GM23338 (cell line): Measurements from ENCODE around the gene PTOV1.

Experiments used
- CREB1 ChIP-seq: fragments of 250-450 bp; sonication (Bioruptor Pico); IDR thresholded peaks from 2 replicates; pipeline ENCODE4 v1.5.0; 2020; ENCODE audit warnings: low read depth, mild to moderate bottlenecking, moderate library complexity
- EZH2 ChIP-seq: fragments of 200-600 bp; sonication (generic); IDR thresholded peaks from one replicate; pipeline ENCODE4 v1.8.0; 2017; ENCODE audit warnings: antibody characterized with exemption, mild to moderate bottlenecking, low read depth; ENCODE audit not compliant: unreplicated experiment
- EZH2phosphoT487 ChIP-seq: fragments of 200-600 bp; sonication (generic); IDR thresholded peaks from one replicate; pipeline ENCODE4 v1.8.1; 2018; ENCODE audit warnings: antibody characterized with exemption; ENCODE audit not compliant: unreplicated experiment
- JUNB ChIP-seq: IDR thresholded peaks from one replicate; pipeline ENCODE4 v1.6.1; 2016; ENCODE audit warnings: antibody characterized with exemption; ENCODE audit not compliant: unreplicated experiment
- NANOG ChIP-seq: IDR thresholded peaks from 2 replicates; pipeline ENCODE4 v1.6.1; 2016; ENCODE audit warnings: antibody characterized with exemption, borderline replicate concordance
- POLR2AphosphoS5 ChIP-seq: IDR thresholded peaks from 2 replicates; pipeline ENCODE4 v1.6.1; 2016; ENCODE audit warnings: antibody characterized with exemption, low read depth
- STAT1 ChIP-seq: IDR thresholded peaks from one replicate; pipeline ENCODE4 v1.6.1; 2016; ENCODE audit warnings: antibody characterized with exemption; ENCODE audit not compliant: unreplicated experiment
- ZNF114 ChIP-seq: fragments of 250-450 bp; sonication (Bioruptor Pico); IDR thresholded peaks from 2 replicates; pipeline ENCODE4 v1.5.0; 2020; ENCODE audit warnings: mild to moderate bottlenecking, moderate library complexity
- ZNF331 ChIP-seq: fragments of 250-450 bp; sonication (Bioruptor Pico); IDR thresholded peaks from 2 replicates; pipeline ENCODE4 v1.5.0; 2020; ENCODE audit warnings: low read depth, mild to moderate bottlenecking, moderate library complexity
- TF ChIP-seq, protein P1 (sequence below), 2 experiments: fragments of 200-600 bp in 1 of 2; sonication (generic) in 1 of 2; conservative IDR thresholded peaks; 2 replicates each; pipeline versions ENCODE4 v1.5.1 to v1.6.1; 2016 to 2017; ENCODE audit warnings: antibody characterized with exemption in 2 of 2, low read depth in 2 of 2, mild to moderate bottlenecking in 2 of 2, moderate library complexity in 1 of 2
- TF ChIP-seq, protein P2 (sequence below): fragments of 250-450 bp; sonication (Bioruptor Pico); IDR thresholded peaks from 2 replicates; pipeline ENCODE4 v1.5.0; 2020; ENCODE audit warnings: mild to moderate bottlenecking, moderate library complexity
- TF ChIP-seq, protein P3 (sequence below): IDR thresholded peaks from 2 replicates; pipeline ENCODE4 v1.6.1; 2016; ENCODE audit warnings: antibody characterized with exemption
- TF ChIP-seq, protein P4 (sequence below): IDR thresholded peaks from one replicate; pipeline ENCODE4 v1.6.1; 2018; ENCODE audit warnings: antibody characterized with exemption; ENCODE audit not compliant: unreplicated experiment

DNA sequence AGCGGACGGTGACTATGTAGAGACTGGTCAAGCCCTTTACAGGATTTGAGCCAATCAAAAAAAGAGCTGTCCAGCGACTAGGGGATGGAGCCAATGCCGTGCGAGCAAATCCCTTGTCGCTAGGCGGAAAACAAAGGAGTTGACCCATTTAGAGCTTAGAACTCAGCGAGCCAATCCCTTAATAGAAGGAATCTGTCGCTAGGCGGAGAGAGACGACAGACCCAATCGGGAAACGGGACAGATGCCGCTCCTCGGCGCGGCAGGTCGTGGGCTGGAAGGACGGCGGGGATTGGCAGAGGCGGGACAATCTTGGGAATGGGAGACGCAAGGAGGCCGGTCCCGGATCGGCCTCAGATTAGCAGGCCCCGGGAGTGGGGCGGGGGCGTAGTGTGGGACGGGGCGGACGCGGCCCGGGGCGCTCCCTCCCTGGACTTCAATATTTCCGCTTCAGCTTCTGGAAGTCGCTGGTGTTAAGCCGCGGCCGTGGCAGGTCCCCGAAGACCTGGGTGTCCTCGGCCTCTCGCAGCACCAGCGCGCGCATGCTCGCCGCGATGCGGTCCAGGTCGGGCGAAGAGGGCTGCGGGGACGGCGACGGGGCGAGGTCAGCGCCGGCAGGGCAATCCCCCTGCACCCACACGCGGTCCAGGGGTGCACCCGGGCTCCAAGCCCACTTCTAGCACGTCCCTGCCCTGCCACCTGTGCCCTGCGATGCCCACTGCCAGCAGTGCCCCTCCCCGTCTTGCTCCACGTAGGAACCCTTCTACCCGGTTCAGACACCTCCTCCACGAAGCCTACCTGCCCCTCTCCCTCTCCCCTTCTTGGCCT is 18.7 kb downstream of the PTOV1 start:
- TF ChIP-seq, protein P1, sequence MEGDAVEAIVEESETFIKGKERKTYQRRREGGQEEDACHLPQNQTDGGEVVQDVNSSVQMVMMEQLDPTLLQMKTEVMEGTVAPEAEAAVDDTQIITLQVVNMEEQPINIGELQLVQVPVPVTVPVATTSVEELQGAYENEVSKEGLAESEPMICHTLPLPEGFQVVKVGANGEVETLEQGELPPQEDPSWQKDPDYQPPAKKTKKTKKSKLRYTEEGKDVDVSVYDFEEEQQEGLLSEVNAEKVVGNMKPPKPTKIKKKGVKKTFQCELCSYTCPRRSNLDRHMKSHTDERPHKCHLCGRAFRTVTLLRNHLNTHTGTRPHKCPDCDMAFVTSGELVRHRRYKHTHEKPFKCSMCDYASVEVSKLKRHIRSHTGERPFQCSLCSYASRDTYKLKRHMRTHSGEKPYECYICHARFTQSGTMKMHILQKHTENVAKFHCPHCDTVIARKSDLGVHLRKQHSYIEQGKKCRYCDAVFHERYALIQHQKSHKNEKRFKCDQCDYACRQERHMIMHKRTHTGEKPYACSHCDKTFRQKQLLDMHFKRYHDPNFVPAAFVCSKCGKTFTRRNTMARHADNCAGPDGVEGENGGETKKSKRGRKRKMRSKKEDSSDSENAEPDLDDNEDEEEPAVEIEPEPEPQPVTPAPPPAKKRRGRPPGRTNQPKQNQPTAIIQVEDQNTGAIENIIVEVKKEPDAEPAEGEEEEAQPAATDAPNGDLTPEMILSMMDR (conservative IDR thresholded peaks at IDR 0.05; ENCODE audit: low read depth in 2 of 2) = no peak
- no peak for TF ChIP-seq EZH2
- peak; percentile 85 for TF ChIP-seq CREB1 (CRISPR knock-in tag)
- no peak for TF ChIP-seq JUNB
- peak; percentile 66 for TF ChIP-seq POLR2AphosphoS5
- TF ChIP-seq EZH2phosphoT487 = no peak
- TF ChIP-seq, protein P2, sequence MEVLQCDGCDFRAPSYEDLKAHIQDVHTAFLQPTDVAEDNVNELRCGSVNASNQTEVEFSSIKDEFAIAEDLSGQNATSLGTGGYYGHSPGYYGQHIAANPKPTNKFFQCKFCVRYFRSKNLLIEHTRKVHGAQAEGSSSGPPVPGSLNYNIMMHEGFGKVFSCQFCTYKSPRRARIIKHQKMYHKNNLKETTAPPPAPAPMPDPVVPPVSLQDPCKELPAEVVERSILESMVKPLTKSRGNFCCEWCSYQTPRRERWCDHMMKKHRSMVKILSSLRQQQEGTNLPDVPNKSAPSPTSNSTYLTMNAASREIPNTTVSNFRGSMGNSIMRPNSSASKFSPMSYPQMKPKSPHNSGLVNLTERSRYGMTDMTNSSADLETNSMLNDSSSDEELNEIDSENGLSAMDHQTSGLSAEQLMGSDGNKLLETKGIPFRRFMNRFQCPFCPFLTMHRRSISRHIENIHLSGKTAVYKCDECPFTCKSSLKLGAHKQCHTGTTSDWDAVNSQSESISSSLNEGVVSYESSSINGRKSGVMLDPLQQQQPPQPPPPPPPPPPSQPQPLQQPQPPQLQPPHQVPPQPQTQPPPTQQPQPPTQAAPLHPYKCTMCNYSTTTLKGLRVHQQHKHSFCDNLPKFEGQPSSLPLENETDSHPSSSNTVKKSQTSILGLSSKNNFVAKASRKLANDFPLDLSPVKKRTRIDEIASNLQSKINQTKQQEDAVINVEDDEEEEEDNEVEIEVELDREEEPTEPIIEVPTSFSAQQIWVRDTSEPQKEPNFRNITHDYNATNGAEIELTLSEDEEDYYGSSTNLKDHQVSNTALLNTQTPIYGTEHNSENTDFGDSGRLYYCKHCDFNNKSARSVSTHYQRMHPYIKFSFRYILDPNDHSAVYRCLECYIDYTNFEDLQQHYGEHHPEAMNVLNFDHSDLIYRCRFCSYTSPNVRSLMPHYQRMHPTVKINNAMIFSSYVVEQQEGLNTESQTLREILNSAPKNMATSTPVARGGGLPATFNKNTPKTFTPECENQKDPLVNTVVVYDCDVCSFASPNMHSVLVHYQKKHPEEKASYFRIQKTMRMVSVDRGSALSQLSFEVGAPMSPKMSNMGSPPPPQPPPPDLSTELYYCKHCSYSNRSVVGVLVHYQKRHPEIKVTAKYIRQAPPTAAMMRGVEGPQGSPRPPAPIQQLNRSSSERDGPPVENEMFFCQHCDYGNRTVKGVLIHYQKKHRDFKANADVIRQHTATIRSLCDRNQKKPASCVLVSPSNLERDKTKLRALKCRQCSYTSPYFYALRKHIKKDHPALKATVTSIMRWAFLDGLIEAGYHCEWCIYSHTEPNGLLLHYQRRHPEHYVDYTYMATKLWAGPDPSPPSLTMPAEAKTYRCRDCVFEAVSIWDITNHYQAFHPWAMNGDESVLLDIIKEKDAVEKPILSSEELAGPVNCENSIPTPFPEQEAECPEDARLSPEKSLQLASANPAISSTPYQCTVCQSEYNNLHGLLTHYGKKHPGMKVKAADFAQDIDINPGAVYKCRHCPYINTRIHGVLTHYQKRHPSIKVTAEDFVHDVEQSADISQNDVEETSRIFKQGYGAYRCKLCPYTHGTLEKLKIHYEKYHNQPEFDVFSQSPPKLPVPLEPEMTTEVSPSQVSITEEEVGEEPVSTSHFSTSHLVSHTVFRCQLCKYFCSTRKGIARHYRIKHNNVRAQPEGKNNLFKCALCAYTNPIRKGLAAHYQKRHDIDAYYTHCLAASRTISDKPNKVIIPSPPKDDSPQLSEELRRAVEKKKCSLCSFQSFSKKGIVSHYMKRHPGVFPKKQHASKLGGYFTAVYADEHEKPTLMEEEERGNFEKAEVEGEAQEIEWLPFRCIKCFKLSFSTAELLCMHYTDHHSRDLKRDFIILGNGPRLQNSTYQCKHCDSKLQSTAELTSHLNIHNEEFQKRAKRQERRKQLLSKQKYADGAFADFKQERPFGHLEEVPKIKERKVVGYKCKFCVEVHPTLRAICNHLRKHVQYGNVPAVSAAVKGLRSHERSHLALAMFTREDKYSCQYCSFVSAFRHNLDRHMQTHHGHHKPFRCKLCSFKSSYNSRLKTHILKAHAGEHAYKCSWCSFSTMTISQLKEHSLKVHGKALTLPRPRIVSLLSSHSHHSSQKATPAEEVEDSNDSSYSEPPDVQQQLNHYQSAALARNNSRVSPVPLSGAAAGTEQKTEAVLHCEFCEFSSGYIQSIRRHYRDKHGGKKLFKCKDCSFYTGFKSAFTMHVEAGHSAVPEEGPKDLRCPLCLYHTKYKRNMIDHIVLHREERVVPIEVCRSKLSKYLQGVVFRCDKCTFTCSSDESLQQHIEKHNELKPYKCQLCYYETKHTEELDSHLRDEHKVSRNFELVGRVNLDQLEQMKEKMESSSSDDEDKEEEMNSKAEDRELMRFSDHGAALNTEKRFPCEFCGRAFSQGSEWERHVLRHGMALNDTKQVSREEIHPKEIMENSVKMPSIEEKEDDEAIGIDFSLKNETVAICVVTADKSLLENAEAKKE (CRISPR knock-in tag) = no peak
- no peak for TF ChIP-seq STAT1
- TF ChIP-seq, protein P3, sequence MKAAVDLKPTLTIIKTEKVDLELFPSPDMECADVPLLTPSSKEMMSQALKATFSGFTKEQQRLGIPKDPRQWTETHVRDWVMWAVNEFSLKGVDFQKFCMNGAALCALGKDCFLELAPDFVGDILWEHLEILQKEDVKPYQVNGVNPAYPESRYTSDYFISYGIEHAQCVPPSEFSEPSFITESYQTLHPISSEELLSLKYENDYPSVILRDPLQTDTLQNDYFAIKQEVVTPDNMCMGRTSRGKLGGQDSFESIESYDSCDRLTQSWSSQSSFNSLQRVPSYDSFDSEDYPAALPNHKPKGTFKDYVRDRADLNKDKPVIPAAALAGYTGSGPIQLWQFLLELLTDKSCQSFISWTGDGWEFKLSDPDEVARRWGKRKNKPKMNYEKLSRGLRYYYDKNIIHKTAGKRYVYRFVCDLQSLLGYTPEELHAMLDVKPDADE = no peak
- no peak for TF ChIP-seq ZNF114 (CRISPR knock-in tag)
- TF ChIP-seq, protein P4, sequence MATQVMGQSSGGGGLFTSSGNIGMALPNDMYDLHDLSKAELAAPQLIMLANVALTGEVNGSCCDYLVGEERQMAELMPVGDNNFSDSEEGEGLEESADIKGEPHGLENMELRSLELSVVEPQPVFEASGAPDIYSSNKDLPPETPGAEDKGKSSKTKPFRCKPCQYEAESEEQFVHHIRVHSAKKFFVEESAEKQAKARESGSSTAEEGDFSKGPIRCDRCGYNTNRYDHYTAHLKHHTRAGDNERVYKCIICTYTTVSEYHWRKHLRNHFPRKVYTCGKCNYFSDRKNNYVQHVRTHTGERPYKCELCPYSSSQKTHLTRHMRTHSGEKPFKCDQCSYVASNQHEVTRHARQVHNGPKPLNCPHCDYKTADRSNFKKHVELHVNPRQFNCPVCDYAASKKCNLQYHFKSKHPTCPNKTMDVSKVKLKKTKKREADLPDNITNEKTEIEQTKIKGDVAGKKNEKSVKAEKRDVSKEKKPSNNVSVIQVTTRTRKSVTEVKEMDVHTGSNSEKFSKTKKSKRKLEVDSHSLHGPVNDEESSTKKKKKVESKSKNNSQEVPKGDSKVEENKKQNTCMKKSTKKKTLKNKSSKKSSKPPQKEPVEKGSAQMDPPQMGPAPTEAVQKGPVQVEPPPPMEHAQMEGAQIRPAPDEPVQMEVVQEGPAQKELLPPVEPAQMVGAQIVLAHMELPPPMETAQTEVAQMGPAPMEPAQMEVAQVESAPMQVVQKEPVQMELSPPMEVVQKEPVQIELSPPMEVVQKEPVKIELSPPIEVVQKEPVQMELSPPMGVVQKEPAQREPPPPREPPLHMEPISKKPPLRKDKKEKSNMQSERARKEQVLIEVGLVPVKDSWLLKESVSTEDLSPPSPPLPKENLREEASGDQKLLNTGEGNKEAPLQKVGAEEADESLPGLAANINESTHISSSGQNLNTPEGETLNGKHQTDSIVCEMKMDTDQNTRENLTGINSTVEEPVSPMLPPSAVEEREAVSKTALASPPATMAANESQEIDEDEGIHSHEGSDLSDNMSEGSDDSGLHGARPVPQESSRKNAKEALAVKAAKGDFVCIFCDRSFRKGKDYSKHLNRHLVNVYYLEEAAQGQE = no peak
- TF ChIP-seq ZNF331 (CRISPR knock-in tag) = no peak
- TF ChIP-seq NANOG = no peak
